WI38 (cell line): ENCODE data around the gene CTSA.

Source experiments
- H3K4me3 ChIP-seq: 2 replicates; pipeline ENCODE4 v1.5.1; 2011; ENCODE audit warnings: low read depth, mild to moderate bottlenecking, control low read depth, low read length
- TF ChIP-seq, protein P1 (sequence below): IDR thresholded peaks from 2 replicates; pipeline ENCODE4 v1.5.1; 2012; ENCODE audit warnings: low read depth, mild to moderate bottlenecking, control low read depth, low read length

The CTSA gene

DNA sequence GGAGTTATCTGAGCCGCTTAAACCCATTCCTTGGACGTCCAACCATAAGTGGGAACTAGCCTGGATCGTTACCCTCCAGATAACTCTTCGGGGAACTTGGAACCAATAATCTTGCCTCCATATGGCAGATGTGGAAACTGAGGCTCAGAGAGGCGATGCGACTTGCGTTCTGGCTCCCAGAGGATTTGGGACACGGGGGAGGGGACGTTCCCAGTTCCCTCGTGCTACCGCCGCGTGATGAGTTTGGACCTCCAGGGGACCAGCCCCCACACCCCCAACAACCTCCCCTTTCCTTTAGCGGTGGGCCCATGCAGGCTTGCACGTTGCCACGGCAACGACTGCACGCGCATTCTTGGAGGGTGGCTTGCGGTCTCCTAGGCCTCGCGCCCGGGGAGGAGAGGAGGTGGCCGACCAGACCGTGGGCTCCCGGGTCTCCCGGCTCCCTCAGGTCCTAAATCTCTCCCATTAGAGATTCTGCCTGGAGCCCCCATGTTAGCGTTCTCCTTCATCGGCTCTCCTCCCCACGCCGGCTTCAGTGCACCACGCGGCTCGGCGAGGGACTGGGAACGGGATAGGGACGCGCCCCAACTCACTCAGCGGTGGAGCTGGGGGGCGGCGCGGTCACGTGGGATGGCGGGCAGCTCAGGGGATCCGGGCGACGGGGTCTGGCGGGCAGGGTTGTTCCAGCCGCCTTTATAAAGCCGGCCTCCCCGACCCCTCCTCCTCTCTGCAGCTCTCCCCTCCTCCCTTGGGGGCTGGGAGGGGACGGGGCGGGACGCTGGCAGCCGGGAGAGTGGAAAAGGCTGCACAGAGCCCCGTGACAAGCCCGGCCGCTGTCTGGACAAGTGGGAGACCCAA is 20.6 kb downstream of the CTSA start, which contains the start of gene PLTP:
Gene PLTP (minus strand): TSS at position 670 of the 858 bp plus-strand sequence. CDS start 703 bp downstream, outside the sequence.
- TF ChIP-seq, protein P1, sequence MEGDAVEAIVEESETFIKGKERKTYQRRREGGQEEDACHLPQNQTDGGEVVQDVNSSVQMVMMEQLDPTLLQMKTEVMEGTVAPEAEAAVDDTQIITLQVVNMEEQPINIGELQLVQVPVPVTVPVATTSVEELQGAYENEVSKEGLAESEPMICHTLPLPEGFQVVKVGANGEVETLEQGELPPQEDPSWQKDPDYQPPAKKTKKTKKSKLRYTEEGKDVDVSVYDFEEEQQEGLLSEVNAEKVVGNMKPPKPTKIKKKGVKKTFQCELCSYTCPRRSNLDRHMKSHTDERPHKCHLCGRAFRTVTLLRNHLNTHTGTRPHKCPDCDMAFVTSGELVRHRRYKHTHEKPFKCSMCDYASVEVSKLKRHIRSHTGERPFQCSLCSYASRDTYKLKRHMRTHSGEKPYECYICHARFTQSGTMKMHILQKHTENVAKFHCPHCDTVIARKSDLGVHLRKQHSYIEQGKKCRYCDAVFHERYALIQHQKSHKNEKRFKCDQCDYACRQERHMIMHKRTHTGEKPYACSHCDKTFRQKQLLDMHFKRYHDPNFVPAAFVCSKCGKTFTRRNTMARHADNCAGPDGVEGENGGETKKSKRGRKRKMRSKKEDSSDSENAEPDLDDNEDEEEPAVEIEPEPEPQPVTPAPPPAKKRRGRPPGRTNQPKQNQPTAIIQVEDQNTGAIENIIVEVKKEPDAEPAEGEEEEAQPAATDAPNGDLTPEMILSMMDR, result no peak

DNA sequence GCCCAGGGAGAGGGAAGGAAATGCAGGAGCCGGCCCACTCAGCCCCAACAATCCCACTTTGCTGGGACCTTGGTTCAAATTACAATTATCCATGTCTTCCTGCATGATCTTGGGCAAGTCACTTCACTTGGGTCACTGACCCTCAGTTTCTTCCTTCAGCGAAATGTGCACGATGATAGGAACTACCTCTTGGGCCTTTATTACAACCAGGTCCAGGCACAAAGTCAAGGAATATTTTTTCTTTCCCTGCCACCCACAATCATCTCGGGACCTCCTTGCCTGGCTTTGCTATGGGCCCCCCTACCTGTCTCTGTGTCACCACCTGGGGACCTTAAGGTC is 21.2 kb downstream of the CTSA start:
- peak overlapping the region; percentile 49 for H3K4me3 ChIP-seq
- TF ChIP-seq, protein P1, result no peak

More for the DNA sequence above, 20.6 kb downstream of the CTSA start, which contains the start of gene PLTP:
- peak within 1 kb of the TSS; percentile 49 for H3K4me3 ChIP-seq

DNA sequence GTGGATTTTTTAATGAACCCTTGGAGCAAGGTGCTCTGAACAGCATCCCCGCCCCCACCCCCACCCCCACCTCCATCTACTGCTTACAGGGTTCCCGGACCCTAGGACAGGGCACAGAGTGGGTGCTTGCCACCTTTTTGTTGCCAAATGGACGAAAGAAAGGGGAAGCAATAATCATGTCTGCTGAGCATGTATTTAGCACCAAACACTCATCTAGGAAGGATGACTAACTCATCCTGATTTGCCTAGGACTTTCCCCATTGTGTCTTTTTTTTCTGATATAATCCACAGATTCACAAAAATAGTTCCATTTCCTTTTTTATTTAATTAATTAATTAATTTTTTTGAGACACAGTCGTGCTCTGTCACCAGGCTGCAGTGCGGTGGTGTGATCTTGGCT is 22.0 kb downstream of the CTSA start:
- H3K4me3 ChIP-seq, result no peak overlapping the region
- TF ChIP-seq, protein P1, result no peak

DNA sequence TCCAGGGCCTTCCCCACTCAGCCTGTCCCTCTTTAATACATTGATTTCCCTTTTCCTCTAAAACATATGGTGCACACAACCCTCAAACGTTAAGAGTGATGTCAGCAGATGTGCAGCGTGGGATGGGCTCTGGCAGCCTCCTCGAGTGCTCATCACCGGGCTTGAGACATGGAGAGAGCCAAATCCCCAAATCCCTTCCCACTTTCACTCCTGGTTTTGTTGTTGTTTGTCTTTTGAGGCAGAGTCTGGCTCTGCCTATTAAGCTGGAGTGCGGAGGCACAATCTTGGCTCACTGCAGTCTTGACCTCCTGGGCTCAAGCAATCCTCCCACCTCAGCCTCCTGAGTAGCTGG is 26.6 kb downstream of the CTSA start:
- TF ChIP-seq, protein P1, result no peak
- H3K4me3 ChIP-seq, result no peak overlapping the region

DNA sequence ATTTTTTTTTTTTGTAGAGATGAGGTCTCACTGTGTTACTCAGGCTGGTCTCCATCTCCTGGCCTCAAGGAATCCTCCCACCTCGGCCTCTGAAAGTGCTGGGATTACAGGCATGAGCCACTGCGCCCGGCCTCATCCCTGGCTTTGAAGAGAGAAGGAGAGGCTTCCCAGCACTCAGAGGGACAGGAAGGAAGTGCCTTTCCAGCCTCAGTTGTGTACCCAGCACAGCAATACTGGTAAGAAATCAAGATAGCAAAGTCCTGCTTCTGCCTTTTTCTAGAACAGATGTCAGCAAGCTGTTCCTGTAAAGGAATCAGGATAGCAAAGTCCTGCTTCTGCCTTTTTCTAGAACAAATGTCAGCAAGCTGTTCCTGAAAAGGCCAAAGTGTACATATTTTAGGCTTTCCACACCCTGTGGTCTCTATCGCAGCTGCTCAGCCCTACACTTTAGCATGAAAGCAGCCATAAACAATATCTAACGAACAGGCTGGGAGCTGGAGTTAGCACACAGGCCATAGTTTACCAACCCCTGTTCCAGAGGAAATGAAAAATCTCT is 27.1 kb downstream of the CTSA start:
- TF ChIP-seq, protein P1, result no peak
- no peak overlapping the region for H3K4me3 ChIP-seq

DNA sequence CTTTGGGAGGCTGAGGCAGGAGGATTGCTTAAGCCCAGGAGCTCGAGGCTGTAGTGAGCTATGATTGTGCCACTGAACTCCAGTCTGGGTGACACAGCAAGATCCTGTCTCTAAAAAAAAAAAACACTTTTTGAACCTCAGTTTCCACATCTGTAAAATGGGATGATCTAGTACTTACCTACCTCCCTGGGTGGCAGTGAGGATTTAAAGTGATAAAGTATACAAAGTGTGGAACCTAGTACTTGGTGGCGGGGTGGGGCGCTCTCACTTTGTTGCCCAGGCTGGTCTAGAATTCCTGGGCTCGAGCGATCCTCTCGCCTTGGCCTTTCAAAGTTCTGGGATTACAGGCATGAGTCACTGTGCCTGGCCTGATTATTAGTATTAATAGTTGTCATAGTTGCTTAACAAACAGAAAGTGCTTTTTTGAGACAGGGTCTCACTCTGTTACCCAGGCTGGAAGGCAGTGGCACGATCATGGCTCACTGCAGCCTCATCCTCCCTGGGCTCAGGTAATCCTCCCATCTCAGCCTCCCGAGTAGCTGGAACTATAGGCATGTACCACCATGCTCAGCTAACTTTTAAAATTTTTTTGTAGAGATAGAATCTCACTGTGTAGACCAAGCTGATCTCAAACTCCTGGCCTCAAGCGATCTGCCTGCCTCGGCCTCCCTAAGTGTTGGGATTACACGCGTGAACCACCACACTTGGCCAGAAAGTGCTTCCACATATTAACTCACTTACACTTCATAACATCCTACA is 27.8 kb downstream of the CTSA start:
- H3K4me3 ChIP-seq, result no peak overlapping the region
- TF ChIP-seq, protein P1, result no peak
